H1 (cell line): ENCODE results near the gene SLC25A36. TPM values are rescaled to one million over a fixed set of nuclear protein-coding genes. Genes with fewer than 3 reads are reported as not detected.

Experiments used
- CTCF ChIA-PET: fragments of 300-600 bp; sonication (Branson Sonifier 250); formaldehyde crosslinking; loops from one replicate; lab custom pipeline; 2021; ENCODE audit not compliant: partially characterized antibody; lab: Charles Lee
- POLR2A ChIA-PET: fragments of 300-600 bp; sonication (Branson Sonifier 250); formaldehyde crosslinking; loops from one replicate; lab custom pipeline; 2021; ENCODE audit warnings: inconsistent platforms; ENCODE audit not compliant: partially characterized antibody; lab: Charles Lee
- DNase-seq, 2 experiments: peaks; one replicate each; pipeline versions ENCODE4 v3.0.0 to v3.0.0-alpha.2; 2010 to 2022; ENCODE audit warnings: low spot score in 2 of 2, low read depth in 1 of 2, mixed read lengths in 1 of 2
- FAIRE-seq: peaks from 2 replicates; lab custom pipeline; 2011; peaks lifted over from hg19 to GRCh38; lab: Jason Lieb, UNC
- H2AFZ ChIP-seq: 2 replicates; pipeline ENCODE4 v1.8.1; 2012; ENCODE audit warnings: low read length, inconsistent platforms
- H2AK5ac ChIP-seq: 2 replicates; pipeline ENCODE4 v1.6.1; 2013; ENCODE audit warnings: low read depth, low read length
- H2BK120ac ChIP-seq: replicated peaks from 2 replicates; pipeline ENCODE3; 2013; ENCODE audit warnings: low read depth, low read length, inconsistent platforms
- H2BK12ac ChIP-seq: 2 replicates; pipeline ENCODE4 v1.6.1; 2013; ENCODE audit warnings: low read depth, low read length
- H2BK15ac ChIP-seq: 2 replicates; pipeline ENCODE4 v1.6.1; 2013; ENCODE audit warnings: low read length
- H2BK20ac ChIP-seq: 2 replicates; pipeline ENCODE4 v1.6.1; 2013; ENCODE audit warnings: low read length
- H2BK5ac ChIP-seq: 2 replicates; pipeline ENCODE4 v1.6.1; 2013; ENCODE audit warnings: low read depth, low read length
- H3K14ac ChIP-seq: 2 replicates; pipeline ENCODE4 v1.6.1; 2013; ENCODE audit warnings: inconsistent platforms; ENCODE audit not compliant: insufficient read length
- H3K18ac ChIP-seq: 2 replicates; pipeline ENCODE4 v1.6.1; 2013; ENCODE audit warnings: low read length; ENCODE audit errors: extremely low read depth
- H3K23ac ChIP-seq: 2 replicates; pipeline ENCODE4 v1.6.1; 2013; ENCODE audit warnings: inconsistent platforms; ENCODE audit not compliant: insufficient read length
- H3K23me2 ChIP-seq: 2 replicates; pipeline ENCODE4 v1.6.1; 2013; ENCODE audit warnings: low read depth, low read length
- H3K27ac ChIP-seq: 2 replicates; pipeline ENCODE4 v1.6.1; 2011; ENCODE audit warnings: low read depth, low read length, inconsistent platforms
- H3K27me3 ChIP-seq, 4 experiments: replicated peaks in 1 of 4; 1 replicate in 1 of 4; 2 replicates in 3 of 4; pipeline versions ENCODE4 v1.6.1 to v1.8.1; 2011 to 2013; ENCODE audit warnings: low read length in 3 of 4, mild to moderate bottlenecking in 3 of 4, inconsistent platforms in 2 of 4, mixed read lengths in 2 of 4, moderate library complexity in 1 of 4; ENCODE audit not compliant: control insufficient read depth in 3 of 4, insufficient read depth in 3 of 4; ENCODE audit errors: extremely low read depth in 1 of 4
- H3K36me3 ChIP-seq, 4 experiments: 2 replicates each; pipeline versions ENCODE4 v1.6.1 to v1.8.1; 2011 to 2013; ENCODE audit warnings: mild to moderate bottlenecking in 4 of 4, low read length in 3 of 4, moderate library complexity in 2 of 4, control low read depth in 1 of 4, inconsistent platforms in 1 of 4; ENCODE audit not compliant: insufficient read depth in 4 of 4, control insufficient read depth in 2 of 4
- H3K4ac ChIP-seq: replicated peaks from 2 replicates; pipeline ENCODE3; 2013; ENCODE audit warnings: low read length, low read depth, mixed read lengths, inconsistent platforms; ENCODE audit not compliant: insufficient read length
- H3K4me1 ChIP-seq, 4 experiments: replicated peaks in 1 of 4; 1 replicate in 1 of 4; 2 replicates in 3 of 4; pipeline versions ENCODE4 v1.6.1 to v1.8.1; 2011 to 2013; ENCODE audit warnings: low read length in 3 of 4, inconsistent platforms in 2 of 4, mixed read lengths in 1 of 4; ENCODE audit not compliant: insufficient read depth in 4 of 4, control insufficient read depth in 3 of 4
- H3K4me2 ChIP-seq, 2 experiments: 2 replicates each; pipeline versions ENCODE4 v1.6.1 to v1.8.1; 2011 to 2013; ENCODE audit warnings: low read depth in 2 of 2, low read length in 2 of 2, control low read depth in 1 of 2, inconsistent platforms in 1 of 2, mild to moderate bottlenecking in 1 of 2; ENCODE audit not compliant: insufficient read depth in 1 of 2
- H3K4me3 ChIP-seq, 4 experiments: fragments of 200-600, 300-600 bp in 1 of 4; sonication (generic), shearing (Covaris generic), sonication (Bioruptor Twin) in 1 of 4; 2 replicates each; pipeline versions ENCODE4 v1.5.1 to v1.8.1; 2011 to 2016; ENCODE audit warnings: low read length in 4 of 4, low read depth in 3 of 4, control low read depth in 2 of 4, inconsistent platforms in 2 of 4, mild to moderate bottlenecking in 2 of 4, mixed read lengths in 1 of 4, moderate library complexity in 1 of 4; ENCODE audit not compliant: insufficient read depth in 2 of 4; ENCODE audit errors: extremely low read depth in 1 of 4
- H3K56ac ChIP-seq: replicated peaks from 2 replicates; pipeline ENCODE3; 2013; ENCODE audit warnings: low read depth, mild to moderate bottlenecking, mixed read lengths, low read length, inconsistent platforms; ENCODE audit not compliant: insufficient read length
- H3K79me1 ChIP-seq: 2 replicates; pipeline ENCODE4 v1.6.1; 2013; ENCODE audit warnings: low read depth, low read length, control low read depth
- H3K79me2 ChIP-seq, 2 experiments: 2 replicates each; pipeline versions ENCODE4 v1.6.1 to v1.8.1; 2012 to 2013; ENCODE audit warnings: low read length in 2 of 2, mild to moderate bottlenecking in 2 of 2, inconsistent platforms in 1 of 2; ENCODE audit not compliant: insufficient read depth in 2 of 2, control insufficient read depth in 1 of 2
- H3K9ac ChIP-seq, 4 experiments: replicated peaks in 1 of 4; 1 replicate in 1 of 4; 2 replicates in 3 of 4; pipeline versions ENCODE4 v1.6.1 to v1.8.1; 2011 to 2013; ENCODE audit warnings: low read depth in 3 of 4, low read length in 3 of 4, control low read depth in 2 of 4, mild to moderate bottlenecking in 2 of 4, moderate library complexity in 2 of 4, inconsistent platforms in 1 of 4; ENCODE audit errors: extremely low read depth in 1 of 4
- H3K9me3 ChIP-seq, 2 experiments: 2 replicates each; pipeline versions ENCODE4 v1.6.1 to v1.8.1; 2012 to 2013; ENCODE audit warnings: mild to moderate bottlenecking in 2 of 2, moderate library complexity in 2 of 2, control low read depth in 1 of 2, inconsistent platforms in 1 of 2, low read depth in 1 of 2, low read length in 1 of 2, mixed read lengths in 1 of 2; ENCODE audit not compliant: insufficient read depth in 2 of 2
- H4K20me1 ChIP-seq, 2 experiments: replicated peaks in 1 of 2; 2 replicates each; pipeline versions ENCODE3 to v1.8.1; 2011 to 2013; ENCODE audit warnings: inconsistent platforms in 2 of 2, low read length in 2 of 2, mild to moderate bottlenecking in 1 of 2; ENCODE audit not compliant: insufficient read depth in 2 of 2, control insufficient read depth in 1 of 2
- H4K5ac ChIP-seq: 2 replicates; pipeline ENCODE4 v1.6.1; 2013; ENCODE audit warnings: low read length, low read depth, mixed read lengths, inconsistent platforms; ENCODE audit not compliant: insufficient read length
- H4K8ac ChIP-seq: 2 replicates; pipeline ENCODE4 v1.8.0; 2013; ENCODE audit warnings: mild to moderate bottlenecking, moderate library complexity, low read length, inconsistent platforms; ENCODE audit not compliant: insufficient read depth; ENCODE audit errors: extremely low read depth
- H4K91ac ChIP-seq: replicated peaks from 2 replicates; pipeline ENCODE3; 2013; ENCODE audit warnings: low read length, mixed read lengths, inconsistent platforms; ENCODE audit not compliant: insufficient read length
- CBX5 ChIP-seq: fragments of 300-800, 300-1000 bp; sonication (generic); IDR thresholded peaks from 2 replicates; pipeline ENCODE4 v1.7.1; 2016; ENCODE audit warnings: antibody characterized with exemption, low read length, low read depth
- EP300 ChIP-seq, 2 experiments: IDR thresholded peaks; 1 replicate in 1 of 2; 2 replicates in 1 of 2; pipeline ENCODE4 v1.6.1; 2011 to 2012; ENCODE audit warnings: low read depth in 2 of 2, low read length in 2 of 2, mild to moderate bottlenecking in 2 of 2, borderline replicate concordance in 1 of 2, inconsistent platforms in 1 of 2, moderate library complexity in 1 of 2
- EZH2 ChIP-seq: fragments of 200-600 bp; sonication (generic); IDR thresholded peaks from 2 replicates; pipeline ENCODE4 v1.7.1; 2012; ENCODE audit warnings: low read depth, mild to moderate bottlenecking, moderate library complexity, low read length, inconsistent platforms; ENCODE audit not compliant: severe bottlenecking
- POLR2A ChIP-seq, 2 experiments: IDR thresholded peaks; 1 replicate in 1 of 2; 2 replicates in 1 of 2; pipeline ENCODE4 v1.6.1; 2011; ENCODE audit warnings: low read depth in 2 of 2, low read length in 2 of 2, mild to moderate bottlenecking in 2 of 2; ENCODE audit errors: control extremely low read depth in 1 of 2
- POLR2AphosphoS5 ChIP-seq: IDR thresholded peaks from 2 replicates; pipeline ENCODE4 v1.6.1; 2011; ENCODE audit warnings: low read depth, low read length
- RBBP5 ChIP-seq: IDR thresholded peaks from 2 replicates; pipeline ENCODE4 v1.7.1; 2012; ENCODE audit warnings: low read depth, mild to moderate bottlenecking, inconsistent platforms, low read length, moderate library complexity, borderline replicate concordance
- RNF2 ChIP-seq: fragments of 200-900, 300-1000 bp; sonication (generic); IDR thresholded peaks from 2 replicates; pipeline ENCODE4 v1.7.1; 2016; ENCODE audit warnings: borderline replicate concordance, low read depth, mild to moderate bottlenecking, antibody characterized with exemption, low read length; ENCODE audit not compliant: poor library complexity, severe bottlenecking; ENCODE audit errors: missing control alignments
- SAP30 ChIP-seq: fragments of 300-600 bp; sonication (generic); IDR thresholded peaks from 2 replicates; pipeline ENCODE4 v1.7.1; 2012; ENCODE audit warnings: low read length, moderate library complexity, mild to moderate bottlenecking, inconsistent platforms; ENCODE audit not compliant: insufficient read depth, insufficient replicate concordance
- SP1 ChIP-seq: IDR thresholded peaks from 2 replicates; pipeline ENCODE4 v1.6.1; 2011; ENCODE audit warnings: low read depth, low read length
- SRF ChIP-seq: IDR thresholded peaks from 2 replicates; pipeline ENCODE4 v1.6.1; 2011; ENCODE audit warnings: mild to moderate bottlenecking, low read depth, low read length, moderate library complexity
- TAF1 ChIP-seq: IDR thresholded peaks from 2 replicates; pipeline ENCODE4 v1.6.1; 2011; ENCODE audit warnings: mild to moderate bottlenecking, low read depth, low read length
- TCF12 ChIP-seq: IDR thresholded peaks from 2 replicates; pipeline ENCODE4 v1.6.1; 2011; ENCODE audit warnings: low read depth, mild to moderate bottlenecking, low read length
- TEAD4 ChIP-seq: IDR thresholded peaks from 2 replicates; pipeline ENCODE4 v1.6.1; 2012; ENCODE audit warnings: low read depth, low read length, inconsistent platforms, mixed read lengths
- WGBS, 2 experiments: shearing (Covaris generic) in 1 of 2; methylation state at CpG; one replicate each; pipeline versions ENCODE4 v1.1.6 to v1.1.7; 2013 to 2015; ENCODE audit warnings: low lambda C conversion rate in 2 of 2, mixed read lengths in 2 of 2, inconsistent platforms in 1 of 2, low coverage in 1 of 2, missing lambda C conversion rate in 1 of 2; ENCODE audit not compliant: insufficient replicate concordance in 2 of 2, insufficient coverage in 1 of 2, insufficient read length in 1 of 2; ENCODE audit errors: extremely low coverage in 1 of 2, missing lambda C conversion rate in 1 of 2; 5-methylcytosine and 5-hydroxymethylcytosine counted together
- polyA plus RNA-seq, 7 experiments: library from polyadenylated mRNA; depleted of rRNA in 3 of 7; stranded (reverse) in 5 of 7; unstranded in 2 of 7; fragments of >200 nt in 5 of 7; fragments of 200-250 nt in 2 of 7; gene quantifications; 1 replicate in 5 of 7; 2 replicates in 1 of 7; 4 replicates in 1 of 7; pipeline versions ENCODE4 v1.2.1 to v1.2.3, GENCODE V29; 2011 to 2013; ENCODE audit warnings: missing spikeins in 2 of 7, mixed read lengths in 2 of 7
- total RNA-seq: library from RNA; stranded (reverse); fragmentation: NEBNext Ultra II Directional; extraction: Animal tissue kit (Norgen Biotek cat#: 25700); gene quantifications from 2 replicates; pipeline ENCODE4 v1.2.1, GENCODE V29; 2021

The SLC25A36 gene
- total and polyA plus RNA-seq, 2 of the 8 experiments (the other 6 are each of a cell fraction or from before 2014, with no cell fraction given) = 42.9 to 71.8 TPM

GRCh38 chr3:140931016-140931454 is 10.6 kb upstream of the SLC25A36 start:
- Histone ChIP-seq H2BK12ac (no peak overlapping the region), H3K4me3 (peak overlapping the region; percentile 58 to 67 (median 64)), H2BK5ac (no peak overlapping the region), H2AK5ac (no peak overlapping the region), H3K14ac (no peak overlapping the region), H4K5ac (no peak overlapping the region), H3K18ac (no peak overlapping the region; the same call in 1 of the 2 replicates), H3K9ac (peak overlapping the region in 1 of 4 experiments; percentile 62; a peak in 2 of 7 replicates), H3K23ac (no peak overlapping the region), H3K36me3 (no peaks in the 10 kb centered on the region), H4K20me1 (no peaks in the 10 kb centered on the region), H3K23me2 (peaks cover 2% of the 10 kb centered on the region; the same call in 1 of the 2 replicates), H2BK120ac (no peak overlapping the region), H3K4ac (no peak overlapping the region), H4K8ac (no peak overlapping the region), H3K4me2 (peak overlapping the region; percentile 51 to 87), H3K4me1 (peaks cover 0 to 3% (median 0%) of the 10 kb centered on the region in 4 experiments; a peak in 1 of 7 replicates), H2AFZ (peak overlapping the region; percentile 100), H3K79me2 (no peaks in the 10 kb centered on the region), H3K27me3 (peaks cover 0 to 1% (median 0%) of the 10 kb centered on the region in 4 experiments; a peak in 1 of 7 replicates), H3K56ac (no peak overlapping the region), H3K9me3 (no peaks in the 10 kb centered on the region), H4K91ac (no peak overlapping the region), H3K27ac (no peak overlapping the region), H2BK20ac (no peak overlapping the region), H2BK15ac (peak overlapping the region; percentile 51; the same call in 1 of the 2 replicates), H3K79me1 (no peaks in the 10 kb centered on the region)
- ChIA-PET CTCF (interaction anchor here (5.7 kb wide), 1 partner anchor 7 kb away, joined by 26 read pairs; no protein-coding TSS in a partner anchor), POLR2A (interaction anchor here (0.8 to 1.2 kb wide), 3 partner anchors 9 to 20 kb away, joined by 3 to 4 read pairs (median 4); partner anchors contain the start of gene SLC25A36)
- WGBS, 2 experiments = 7% methylated on average over 12 of the region's 12 CpGs; no CpG with 5 or more reads in 1 of the 2 experiments
- FAIRE-seq (peak; percentile 84), DNase-seq (peak in 1 of 2 experiments; percentile 77)
- TF ChIP-seq POLR2AphosphoS5 (no peak), RBBP5 (no peak), EZH2 (no peak), TAF1 (peak; percentile 33; the same call in 1 of the 2 replicates), TCF12 (no peak), SAP30 (no peak), TEAD4 (peak; percentile 53; the same call in 1 of the 2 replicates), SRF (no peak), RNF2 (no peak), EP300 (IDR thresholded peaks at IDR 0.05; ENCODE audit: borderline replicate concordance in 1 of 2, low read depth in 2 of 2, low read length in 2 of 2) (no peak), CBX5 (no peak), SP1 (no peak), POLR2A (IDR thresholded peaks at IDR 0.05; ENCODE audit: control extremely low read depth in 1 of 2, low read depth in 2 of 2, low read length in 2 of 2) (0 out of 3 replicates have a peak, but pooled peaks of 1 of the 2 experiments have one; percentile 22)
